Mucosa of descending colon (tissue), 3 donors: Measurements from ENCODE around the gene PIP4K2A. TPM values are rescaled to one million over a fixed set of nuclear protein-coding genes. Genes with fewer than 3 reads are reported as not detected.

Experiments
- ATAC-seq: fragments of 200-7000 bp; cut with Tn5 transposase; one replicate; pipeline ENCODE4 v1.9.1; 2020; ENCODE audit warnings: mild to moderate bottlenecking, moderate library complexity
- DNase-seq, 3 donors: peaks; one replicate each; pipeline ENCODE4 v3.0.0-alpha.2; 2020
- H3K36me3 ChIP-seq: fragments of 200-600 bp; one replicate; pipeline ENCODE4 v1.8.0; 2021; ENCODE audit warnings: low read depth, mild to moderate bottlenecking
- H3K4me1 ChIP-seq: fragments of 200-600 bp; one replicate; pipeline ENCODE4 v1.8.0; 2021; ENCODE audit warnings: low read depth, mild to moderate bottlenecking
- H3K4me3 ChIP-seq: fragments of 200-600 bp; one replicate; pipeline ENCODE4 v1.8.0; 2021; ENCODE audit warnings: mild to moderate bottlenecking
- H3K9me3 ChIP-seq: fragments of 200-600 bp; one replicate; pipeline ENCODE4 v1.8.0; 2021; ENCODE audit warnings: mild to moderate bottlenecking
- CTCF ChIP-seq: fragments of 200-600 bp; IDR thresholded peaks from one replicate; pipeline ENCODE4 v1.8.0; 2022; ENCODE audit warnings: antibody characterized with exemption, mild to moderate bottlenecking
- intact Hi-C, 2 donors: fragments of 100-400 bp; cut with DNase I in 1 of 2; cut with micrococcal nuclease in 1 of 2; formaldehyde crosslinking; loops; one replicate each; pipeline versions ENCODE4 v1.11.0 to v1.11.1; 2022; cut with DNase I, micrococcal nuclease
- total RNA-seq, 3 donors: library from RNA; stranded (reverse); fragmentation: NEBNext Ultra II Directional in 2 of 3; extraction: Animal tissue kit (Norgen Biotek cat#: 25700) in 2 of 3; gene quantifications; one replicate each; pipeline versions ENCODE4 v1.2.1 to v1.2.4, GENCODE V29; 2021 to 2023
- donor health status: DM: no; HTN: no; CAD: no; lungs with moderate emphysema.
- donor health status: DM: no; HTN: no; CAD: no.
- donor health status: DM: no; HTN: yes; CAD: no.

Gene PIP4K2A
- total RNA-seq, 3 donors from 2014 or later, result 17.2 to 29.4 (median 21.2) TPM

GRCh38 chr10:22717728-22718127 lies 3.4 kb upstream of the PIP4K2A start:
- H3K4me1 ChIP-seq, result peaks cover 5% of the 10 kb centered on the region
- ATAC-seq (no peak), DNase-seq (no peak)
- no peak overlapping the region for H3K4me3 ChIP-seq
- no peaks in the 10 kb centered on the region for H3K36me3 ChIP-seq
- TF ChIP-seq CTCF, result no peak
- no peaks in the 10 kb centered on the region for H3K9me3 ChIP-seq
- intact Hi-C loops, result no loop called here

GRCh38 chr10:22716943-22717342 lies 2.6 kb upstream of the PIP4K2A start:
- no peaks in the 10 kb centered on the region for H3K36me3 ChIP-seq
- H3K9me3 ChIP-seq, result no peaks in the 10 kb centered on the region
- no peak overlapping the region for H3K4me3 ChIP-seq
- H3K4me1 ChIP-seq, result peaks cover 5% of the 10 kb centered on the region
- intact Hi-C loops, result no loop called here
- TF ChIP-seq CTCF, result no peak
- ATAC-seq (no peak), DNase-seq (no peak)

- Histone ChIP-seq H3K36me3 (no peaks in the 10 kb centered on the region), H3K9me3 (no peaks in the 10 kb centered on the region), H3K4me1 (peaks cover 5% of the 10 kb centered on the region), H3K4me3 (no peak overlapping the region)
- no peak for TF ChIP-seq CTCF
- ATAC-seq (no peak), DNase-seq (no peak)
- intact Hi-C loops, result no loop called here
These were observed 880 bp upstream of the PIP4K2A start for GRCh38 chr10:22715290-22715625.

GRCh38 chr10:22713853-22714478 lies 412 bp downstream of the PIP4K2A start:
- peak overlapping the region; percentile 84 for H3K4me3 ChIP-seq
- H3K36me3 ChIP-seq, result no peaks in the 10 kb centered on the region
- intact Hi-C loops, result no loop called here
- DNase-seq (peak in 2 of 3 donors; percentile 31 to 76), ATAC-seq (peak; percentile 46)
- H3K9me3 ChIP-seq, result no peaks in the 10 kb centered on the region
- no peak for TF ChIP-seq CTCF
- peaks cover 5% of the 10 kb centered on the region for H3K4me1 ChIP-seq

GRCh38 chr10:22712956-22713852 lies 1.2 kb downstream of the PIP4K2A start:
- Histone ChIP-seq H3K4me3 (peak overlapping the region; percentile 84), H3K9me3 (no peaks in the 10 kb centered on the region), H3K4me1 (peaks cover 5% of the 10 kb centered on the region), H3K36me3 (no peaks in the 10 kb centered on the region)
- intact Hi-C loops, result no loop called here
- DNase-seq, result peak; percentile 35 to 74 (median 59)
- no peak for TF ChIP-seq CTCF
- peak; percentile 54 for ATAC-seq
